Stimulated activated naive CD8-positive, alpha-beta T cell treated with anti-CD3 and anti-CD28 coated beads, Interleukin-15, Interleukin-2, amounts not matched to agents 100 U/mL and 50 U/mL, for 24 hours (primary cell): ENCODE results near the gene VTCN1.
"Not testable (repeated sequence)": the region's sequence is repeated elsewhere in the genome, so short reads cannot be mapped to it uniquely, and the experiment has no call there.

Experiments used
- ATAC-seq: fragments of 150-1000 bp; cut with Tn5 transposase; one replicate; pipeline ENCODE4 v1.10.0; 2021
- DNase-seq: peaks from one replicate; pipeline ENCODE4 v3.0.0; 2021

VTCN1 gene

GRCh38 chr1:117166076-117166475 lies 44.7 kb downstream of the VTCN1 start:
- DNase-seq (no peak), ATAC-seq (no peak)

GRCh38 chr1:117164209-117164608 lies 46.5 kb downstream of the VTCN1 start:
- ATAC-seq (no peak), DNase-seq (no peak)

GRCh38 chr1:117162816-117163215 lies 47.9 kb downstream of the VTCN1 start:
- DNase-seq (no peak), ATAC-seq (no peak)

GRCh38 chr1:117161887-117162286 lies 48.8 kb downstream of the VTCN1 start:
- ATAC-seq, result no peak
- no peak for DNase-seq

- DNase-seq, result not testable (repeated sequence)
Measured at GRCh38 chr1:117151305-117151704, 59.4 kb downstream of the VTCN1 start.

GRCh38 chr1:117150316-117150715 lies 60.4 kb downstream of the VTCN1 start:
- DNase-seq, result no peak
- ATAC-seq, result no peak

More at GRCh38 chr1:117151305-117151704, 59.4 kb downstream of the VTCN1 start:
- not testable (repeated sequence) for ATAC-seq

- DNase-seq, result no peak
- ATAC-seq, result no peak
Measured at GRCh38 chr1:117147856-117148588, 62.7 kb downstream of the VTCN1 start.

- DNase-seq (no peak), ATAC-seq (no peak)
Measured at GRCh38 chr1:117147341-117147831, 63.3 kb downstream of the VTCN1 start.

- DNase-seq, result no peak
- ATAC-seq, result no peak
Measured at GRCh38 chr1:117146575-117147340, 64.0 kb downstream of the VTCN1 start.

GRCh38 chr1:117146072-117146471 lies 64.7 kb downstream of the VTCN1 start:
- DNase-seq, result no peak
- ATAC-seq, result no peak

- ATAC-seq (no peak), DNase-seq (no peak)
Measured at GRCh38 chr1:117143871-117144270, 66.9 kb downstream of the VTCN1 start.

GRCh38 chr1:117143172-117143571 lies 67.6 kb downstream of the VTCN1 start:
- ATAC-seq, result no peak
- DNase-seq, result no peak

- ATAC-seq (no peak), DNase-seq (no peak)
Measured at GRCh38 chr1:117142200-117142599, 68.5 kb downstream of the VTCN1 start.

- ATAC-seq, result no peak
- no peak for DNase-seq
Measured at GRCh38 chr1:117138561-117138960, 72.2 kb downstream of the VTCN1 start.

GRCh38 chr1:117138106-117138505 lies 72.6 kb downstream of the VTCN1 start:
- DNase-seq (no peak), ATAC-seq (no peak)

- ATAC-seq (no peak), DNase-seq (no peak)
Measured at GRCh38 chr1:117137281-117137855, 73.4 kb downstream of the VTCN1 start.

GRCh38 chr1:117136749-117137148 lies 74.0 kb downstream of the VTCN1 start:
- DNase-seq, result no peak
- ATAC-seq, result no peak

GRCh38 chr1:117135329-117135728 lies 75.4 kb downstream of the VTCN1 start:
- ATAC-seq, result no peak

GRCh38 chr1:117130526-117130925 lies 80.2 kb downstream of the VTCN1 start:
- no peak for DNase-seq
- ATAC-seq, result no peak

More at GRCh38 chr1:117135329-117135728, 75.4 kb downstream of the VTCN1 start:
- no peak for DNase-seq

- DNase-seq, result no peak
- ATAC-seq, result no peak
Measured at GRCh38 chr1:117128323-117129079, 82.2 kb downstream of the VTCN1 start.

- no peak for DNase-seq
- ATAC-seq, result no peak
Measured at GRCh38 chr1:117127795-117128194, 82.9 kb downstream of the VTCN1 start.

GRCh38 chr1:117124661-117125060 lies 86.1 kb downstream of the VTCN1 start:
- DNase-seq (no peak), ATAC-seq (no peak)
